K562 (cell line): ENCODE data around the gene GAB4. TPM values are rescaled to one million over a fixed set of nuclear protein-coding genes. Genes with fewer than 3 reads are reported as not detected.

Experiments used
- ATAC-seq: fragments of 200-7000 bp; cut with Tn5 transposase; 3 replicates; pipeline ENCODE4 v1.9.1; 2020; ENCODE audit warnings: moderate library complexity
- BruUV-seq: library from RNA; stranded (reverse); fragments of 400-500 nt; replicated peaks from 2 replicates; lab custom pipeline; 2021; lab: Mats Ljungman, UMichigan
- CTCF ChIA-PET: fragments of 300-600 bp; formaldehyde crosslinking; extraction: SDS; loops from one replicate; lab custom pipeline; 2021; ENCODE audit warnings: low intra/inter-chr PET ratio; lab: Yijun Ruan, JAX
- POLR2A ChIA-PET: fragments of 300-600, 350-650 bp; sonication (Branson Sonifier 250); formaldehyde crosslinking; extraction: SDS; loops from one replicate; lab custom pipeline; 2021; ENCODE audit warnings: antibody characterized with exemption, inconsistent platforms; lab: Yijun Ruan, JAX
- DNase-seq, 4 experiments: peaks; one replicate each; pipeline versions ENCODE4 v3.0.0 to v3.0.0-alpha.2; 2011 to 2018; ENCODE audit warnings: low spot score in 3 of 4, mixed read lengths in 3 of 4; ENCODE audit errors: extremely low read depth in 1 of 4
- FAIRE-seq: peaks from 2 replicates; lab custom pipeline; 2011; peaks lifted over from hg19 to GRCh38; lab: Jason Lieb, UNC
- H2AFZ ChIP-seq: 2 replicates; pipeline ENCODE4 v1.6.0; 2011; ENCODE audit warnings: low read depth, low read length, control low read depth, inconsistent platforms
- H3K27ac ChIP-seq: fragments of 200-600 bp; 3 replicates; pipeline ENCODE4 v1.8.0; 2011; ENCODE audit warnings: low read depth, mild to moderate bottlenecking, control low read depth, inconsistent platforms, low read length, moderate library complexity, mixed read lengths; ENCODE audit errors: extremely low read depth
- H3K27me3 ChIP-seq, 2 experiments: fragments of 300-600 bp in 1 of 2; 2 replicates in 1 of 2; 3 replicates in 1 of 2; pipeline versions ENCODE4 v1.6.0 to v1.8.0; 2011; ENCODE audit warnings: inconsistent platforms in 2 of 2, low read length in 2 of 2, mild to moderate bottlenecking in 1 of 2, mixed read lengths in 1 of 2, moderate library complexity in 1 of 2; ENCODE audit not compliant: control insufficient read depth in 2 of 2, insufficient read depth in 2 of 2
- H3K36me3 ChIP-seq: fragments of 300-600 bp; 3 replicates; pipeline ENCODE4 v1.8.0; 2011; ENCODE audit warnings: mild to moderate bottlenecking, low read length, inconsistent platforms; ENCODE audit not compliant: control insufficient read depth, insufficient read depth
- H3K4me1 ChIP-seq, 2 experiments: fragments of 200-600 bp in 1 of 2; replicated peaks in 1 of 2; 2 replicates in 1 of 2; 3 replicates in 1 of 2; pipeline versions ENCODE4 v1.5.1 to v1.8.0; 2011; ENCODE audit warnings: inconsistent platforms in 2 of 2, low read length in 2 of 2, mild to moderate bottlenecking in 1 of 2, mixed read lengths in 1 of 2, moderate library complexity in 1 of 2; ENCODE audit not compliant: control insufficient read depth in 2 of 2, insufficient read depth in 2 of 2
- H3K4me2 ChIP-seq: 2 replicates; pipeline ENCODE4 v1.6.1; 2011; ENCODE audit warnings: low read length, control low read depth, inconsistent platforms, mixed read lengths; ENCODE audit not compliant: insufficient read depth
- H3K4me3 ChIP-seq: fragments of 200-600 bp; sonication (generic), shearing (Covaris generic); 2 replicates; pipeline ENCODE4 v1.5.1; 2016; ENCODE audit warnings: control low read depth, inconsistent platforms
- H3K79me2 ChIP-seq: fragments of 200-600 bp; 3 replicates; pipeline ENCODE4 v1.8.0; 2011; ENCODE audit warnings: low read length, inconsistent platforms; ENCODE audit not compliant: control insufficient read depth, insufficient read depth
- H3K9ac ChIP-seq, 2 experiments: 2 replicates each; pipeline versions ENCODE4 v1.6.0 to v1.6.1; 2011; ENCODE audit warnings: low read depth in 2 of 2, low read length in 2 of 2, control low read depth in 1 of 2, inconsistent platforms in 1 of 2, mild to moderate bottlenecking in 1 of 2, mixed read lengths in 1 of 2; ENCODE audit not compliant: insufficient read depth in 1 of 2
- H3K9me1 ChIP-seq: one replicate; pipeline ENCODE4 v1.6.0; 2011; ENCODE audit warnings: inconsistent platforms, mild to moderate bottlenecking, low read length, moderate library complexity; ENCODE audit not compliant: control insufficient read depth, insufficient read depth
- H3K9me3 ChIP-seq: replicated peaks from 2 replicates; pipeline ENCODE4 v1.5.1; 2011; ENCODE audit warnings: low read depth, low read length, inconsistent platforms; ENCODE audit not compliant: control insufficient read depth, insufficient read depth
- H4K20me1 ChIP-seq: replicated peaks from 2 replicates; pipeline ENCODE4 v1.6.1; 2011; ENCODE audit warnings: low read length, inconsistent platforms, mixed read lengths; ENCODE audit not compliant: control insufficient read depth, insufficient read depth
- ATF1 ChIP-seq, 2 experiments: fragments of 450-650 bp in 1 of 2; IDR thresholded peaks; 2 replicates each; pipeline ENCODE4 v1.6.1; 2016; ENCODE audit warnings: missing compliant biosample characterization in 1 of 2, missing genetic modification characterization in 1 of 2
- BRCA1 ChIP-seq, 2 experiments: fragments of 450-650 bp in 1 of 2; sonication (generic) in 1 of 2; formaldehyde crosslinking in 1 of 2; IDR thresholded peaks; 2 replicates each; pipeline versions ENCODE4 v1.5.0 to v1.6.1; 2017 to 2020; ENCODE audit warnings: mild to moderate bottlenecking in 1 of 2, missing genetic modification reagents in 1 of 2
- FIP1L1 ChIP-seq: fragments of 200-400 bp; formaldehyde crosslinking; IDR thresholded peaks from 2 replicates; pipeline ENCODE4 v1.6.1; 2018; ENCODE audit warnings: mild to moderate bottlenecking, low read depth, low read length; ENCODE audit not compliant: poor library complexity, severe bottlenecking
- GATAD2A ChIP-seq: fragments of 450-650 bp; IDR thresholded peaks from 2 replicates; pipeline ENCODE4 v1.6.1; 2017
- MYC ChIP-seq, 2 experiments: fragments of 250-450 bp in 1 of 2; sonication (Bioruptor Pico) in 1 of 2; IDR thresholded peaks; 2 replicates each; pipeline versions ENCODE4 v1.5.1 to v1.6.1; 2012 to 2021; ENCODE audit warnings: low read depth in 2 of 2, borderline replicate concordance in 1 of 2, improper control_type of control experiment in 1 of 2, low read length in 1 of 2, mild to moderate bottlenecking in 1 of 2, moderate library complexity in 1 of 2
- PHF8 ChIP-seq: fragments of 200-600 bp; sonication (generic); IDR thresholded peaks from 2 replicates; pipeline ENCODE4 v1.6.1; 2012; ENCODE audit warnings: mixed run types, mild to moderate bottlenecking, inconsistent platforms, low read length, moderate library complexity, borderline replicate concordance
- RBM15 ChIP-seq: fragments of 200-400 bp; formaldehyde crosslinking; IDR thresholded peaks from 2 replicates; pipeline ENCODE4 v1.6.1; 2018; ENCODE audit warnings: mild to moderate bottlenecking, low read length, moderate library complexity; ENCODE audit not compliant: insufficient read depth
- STAT5A ChIP-seq: IDR thresholded peaks from 2 replicates; pipeline ENCODE4 v1.6.1; 2012; ENCODE audit warnings: low read length, inconsistent platforms, borderline replicate concordance
- XRCC5 ChIP-seq: fragments of 200-400 bp; formaldehyde crosslinking; IDR thresholded peaks from 2 replicates; pipeline ENCODE4 v1.6.1; 2017; ENCODE audit warnings: low read depth, mild to moderate bottlenecking, low read length
- ZNF146 ChIP-seq: IDR thresholded peaks from one replicate; pipeline ENCODE4 v1.6.1; 2018; ENCODE audit warnings: missing compliant biosample characterization; ENCODE audit not compliant: unreplicated experiment
- ZNF3 ChIP-seq: fragments of 250-450 bp; sonication (Bioruptor Pico); IDR thresholded peaks from 2 replicates; pipeline ENCODE4 v1.5.0; 2021; ENCODE audit warnings: mild to moderate bottlenecking, moderate library complexity
- ZNF324 ChIP-seq: fragments of 250-450 bp; sonication (Bioruptor Pico); IDR thresholded peaks from 2 replicates; pipeline ENCODE4 v1.4.0; 2020; ENCODE audit warnings: mild to moderate bottlenecking
- ZNF347 ChIP-seq: fragments of 450-650 bp; formaldehyde crosslinking; IDR thresholded peaks from 2 replicates; pipeline ENCODE4 v1.4.0; 2020; ENCODE audit warnings: low read depth, mild to moderate bottlenecking, moderate library complexity
- ZNF445 ChIP-seq: fragments of 250-450 bp; sonication (Bioruptor Pico); IDR thresholded peaks from 2 replicates; pipeline ENCODE4 v1.4.0; 2020; ENCODE audit warnings: low read depth, mild to moderate bottlenecking, moderate library complexity
- ZNF507 ChIP-seq: conservative IDR thresholded peaks from 2 replicates; pipeline ENCODE4 v1.6.1; 2017; ENCODE audit warnings: missing genetic modification characterization, missing compliant biosample characterization
- WGBS: fragments of 100-300 bp; shearing (Covaris generic); methylation state at CpG from one replicate; pipeline ENCODE4 v1.1.6; 2016; ENCODE audit warnings: low coverage, mixed read lengths; ENCODE audit not compliant: insufficient coverage; ENCODE audit errors: missing lambda C conversion rate; 5-methylcytosine and 5-hydroxymethylcytosine counted together
- in situ Hi-C: fragments of 300-500 bp; cut with MboI; formaldehyde crosslinking; loops from 4 replicates; pipeline ENCODE4 v1.15.0; 2018; ENCODE audit warnings: inconsistent platforms, mixed read lengths
- intact Hi-C: fragments of 100-400 bp; cut with micrococcal nuclease; formaldehyde crosslinking; loops from 2 replicates; pipeline ENCODE4 v1.14.2; 2022
- polyA plus RNA-seq, 8 experiments: library from polyadenylated mRNA; depleted of rRNA in 4 of 8; stranded (reverse) in 5 of 8; unstranded in 3 of 8; fragments of >200 nt; fragmentation: Nextera tagmentation in 2 of 8; fragmentation: Illumina TruSeq in 1 of 8; extraction: Ambion mirVana in 2 of 8; extraction: Trizol in 1 of 8; gene quantifications; 2 replicates each; pipeline versions ENCODE4 v1.2.1 to v1.2.3, GENCODE V29; 2011 to 2014; ENCODE audit warnings: inconsistent platforms in 1 of 8, missing spikeins in 1 of 8
- total RNA-seq, 7 experiments: library from RNA; depleted of rRNA in 6 of 7; stranded (reverse); fragments of >200 nt in 6 of 7; fragmentation: Illumina TruSeq in 2 of 7; extraction: Trizol in 2 of 7; gene quantifications; 2 replicates each; pipeline versions ENCODE4 v1.2.1 to v1.2.3, GENCODE V29; 2011 to 2021; ENCODE audit warnings: low replicate concordance in 1 of 7
- TF ChIP-seq, protein P1 (sequence below): fragments of 450-650 bp; IDR thresholded peaks from 2 replicates; pipeline ENCODE4 v1.6.1; 2017; ENCODE audit warnings: antibody characterized with exemption

GAB4 gene
- total and polyA plus RNA-seq, 9 of the 15 experiments (the other 6 are each of a cell fraction or from before 2014, with no cell fraction given), result 0.04 to 0.11 (median 0.04) TPM; not detected in 6

- ATAC-seq (no peak), DNase-seq (no peak), FAIRE-seq (no peak)
- BruUV-seq, result no TSS peak
- intact Hi-C loops (no loop called here), in situ Hi-C loops (no loop called here)
- no peaks in the 10 kb centered on the region for H3K36me3 ChIP-seq
- TF ChIP-seq ZNF146 (CRISPR knock-in tag) (no peak), RBM15 (no peak), PHF8 (no peak), ZNF347 (CRISPR knock-in tag) (no peak)
- no peaks in the 10 kb centered on the region for H3K79me2 ChIP-seq
- H3K9me3 ChIP-seq, result no peaks in the 10 kb centered on the region
- 1% methylated on average over 5 of the region's 5 CpGs for WGBS
- H3K4me3 ChIP-seq, result no peak overlapping the region
- H4K20me1 ChIP-seq, result no peaks in the 10 kb centered on the region; the same call in 1 of the 2 replicates
- H3K4me1 ChIP-seq, result no peaks in the 10 kb centered on the region
- H3K9me1 ChIP-seq, result no peaks in the 10 kb centered on the region
- no peak overlapping the region for H3K27ac ChIP-seq
- CTCF ChIA-PET, result no interaction called here
- no peak overlapping the region for H3K4me2 ChIP-seq
- no peaks in the 10 kb centered on the region; a peak in 1 of 5 replicates for H3K27me3 ChIP-seq
- no peak overlapping the region for H3K9ac ChIP-seq
- POLR2A ChIA-PET, result no interaction called here
- no peak overlapping the region for H2AFZ ChIP-seq
Observed at GRCh38 chr22:16936625-16937024, 71.4 kb downstream of the GAB4 start.

GRCh38 chr22:16935209-16935608 lies 72.8 kb downstream of the GAB4 start:
- no peak overlapping the region for H2AFZ ChIP-seq
- BruUV-seq, result no TSS peak
- no peak overlapping the region for H3K4me2 ChIP-seq
- no peak overlapping the region for H3K9ac ChIP-seq
- no peaks in the 10 kb centered on the region; the same call in 1 of the 2 replicates for H4K20me1 ChIP-seq
- no peak for FAIRE-seq
- ChIA-PET CTCF (no interaction called here), POLR2A (no interaction called here)
- no peaks in the 10 kb centered on the region; a peak in 1 of 5 replicates for H3K27me3 ChIP-seq
- WGBS, result 3% methylated on average over 4 of the region's 4 CpGs
- no peaks in the 10 kb centered on the region for H3K4me1 ChIP-seq
- H3K27ac ChIP-seq, result no peak overlapping the region
- no peak for DNase-seq
- H3K4me3 ChIP-seq, result no peak overlapping the region
- in situ Hi-C loops (no loop called here), intact Hi-C loops (no loop called here)
- H3K9me1 ChIP-seq, result no peaks in the 10 kb centered on the region
- no peaks in the 10 kb centered on the region for H3K9me3 ChIP-seq
- no peaks in the 10 kb centered on the region for H3K36me3 ChIP-seq
- ATAC-seq, result no peak
- H3K79me2 ChIP-seq, result no peaks in the 10 kb centered on the region
- no peak for TF ChIP-seq ZNF507 (tag)
- TF ChIP-seq ZNF324 (CRISPR knock-in tag), result no peak
- no peak for TF ChIP-seq STAT5A
- no peak for TF ChIP-seq XRCC5
- TF ChIP-seq ZNF3 (CRISPR knock-in tag), result no peak
- TF ChIP-seq MYC (IDR thresholded peaks at IDR 0.05; ENCODE audit: low read depth, low read length), result no peak
- no peak for TF ChIP-seq MYC (CRISPR knock-in tag; IDR thresholded peaks at IDR 0.05; ENCODE audit: borderline replicate concordance, low read depth)
- TF ChIP-seq FIP1L1, result no peak
- TF ChIP-seq ATF1 (CRISPR knock-in tag; IDR thresholded peaks at IDR 0.05), result no peak
- no peak for TF ChIP-seq ATF1 (tag; IDR thresholded peaks at IDR 0.05)
- TF ChIP-seq, protein P1, sequence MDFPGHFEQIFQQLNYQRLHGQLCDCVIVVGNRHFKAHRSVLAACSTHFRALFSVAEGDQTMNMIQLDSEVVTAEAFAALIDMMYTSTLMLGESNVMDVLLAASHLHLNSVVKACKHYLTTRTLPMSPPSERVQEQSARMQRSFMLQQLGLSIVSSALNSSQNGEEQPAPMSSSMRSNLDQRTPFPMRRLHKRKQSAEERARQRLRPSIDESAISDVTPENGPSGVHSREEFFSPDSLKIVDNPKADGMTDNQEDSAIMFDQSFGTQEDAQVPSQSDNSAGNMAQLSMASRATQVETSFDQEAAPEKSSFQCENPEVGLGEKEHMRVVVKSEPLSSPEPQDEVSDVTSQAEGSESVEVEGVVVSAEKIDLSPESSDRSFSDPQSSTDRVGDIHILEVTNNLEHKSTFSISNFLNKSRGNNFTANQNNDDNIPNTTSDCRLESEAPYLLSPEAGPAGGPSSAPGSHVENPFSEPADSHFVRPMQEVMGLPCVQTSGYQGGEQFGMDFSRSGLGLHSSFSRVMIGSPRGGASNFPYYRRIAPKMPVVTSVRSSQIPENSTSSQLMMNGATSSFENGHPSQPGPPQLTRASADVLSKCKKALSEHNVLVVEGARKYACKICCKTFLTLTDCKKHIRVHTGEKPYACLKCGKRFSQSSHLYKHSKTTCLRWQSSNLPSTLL, result no peak
- no peak for TF ChIP-seq GATAD2A
- no peak for TF ChIP-seq ZNF445
- TF ChIP-seq BRCA1 (IDR thresholded peaks at IDR 0.05), result no peak
- no peak for TF ChIP-seq BRCA1 (CRISPR knock-in tag; IDR thresholded peaks at IDR 0.05)
